Fibroblast of lung (primary cell): Measurements from ENCODE around the gene SPC24. TPM values are rescaled to one million over a fixed set of nuclear protein-coding genes. Genes with fewer than 3 reads are reported as not detected.
"Not testable (repeated sequence)": the region's sequence is repeated elsewhere in the genome, so short reads cannot be mapped to it uniquely, and the experiment has no call there.

Experiments
- DNase-seq, 2 donors: peaks; one replicate each; pipeline versions ENCODE4 v3.0.0 to v3.0.0-alpha.2; 2010; ENCODE audit warnings: low read depth in 2 of 2
- H2AFZ ChIP-seq: 2 replicates; pipeline ENCODE4 v1.5.1; 2012; ENCODE audit warnings: low read length, control low read depth, inconsistent platforms
- H3K27ac ChIP-seq: 2 replicates; pipeline ENCODE4 v1.5.1; 2011; ENCODE audit warnings: low read length, control low read depth; ENCODE audit not compliant: insufficient read depth
- H3K27me3 ChIP-seq: 2 replicates; pipeline ENCODE4 v1.5.1; 2011; ENCODE audit warnings: mild to moderate bottlenecking, low read length; ENCODE audit not compliant: control insufficient read depth, insufficient read depth
- H3K36me3 ChIP-seq: 2 replicates; pipeline ENCODE4 v1.5.1; 2011; ENCODE audit warnings: low read length; ENCODE audit not compliant: control insufficient read depth, insufficient read depth
- H3K4me1 ChIP-seq: 2 replicates; pipeline ENCODE4 v1.5.1; 2011; ENCODE audit warnings: low read length; ENCODE audit not compliant: control insufficient read depth, insufficient read depth; ENCODE audit errors: extremely low read depth
- H3K4me2 ChIP-seq: 2 replicates; pipeline ENCODE4 v1.5.1; 2011; ENCODE audit warnings: low read length, control low read depth; ENCODE audit not compliant: insufficient read depth; ENCODE audit errors: extremely low read depth
- H3K4me3 ChIP-seq, 4 experiments: fragments of 200-600 bp in 1 of 4; sonication (generic) in 1 of 4; replicated peaks in 1 of 4; 2 replicates each; pipeline ENCODE4 v1.5.1; 2011 to 2016; ENCODE audit warnings: low read length in 4 of 4, low read depth in 3 of 4, mild to moderate bottlenecking in 3 of 4, control low read depth in 2 of 4, inconsistent platforms in 1 of 4, mixed read lengths in 1 of 4; ENCODE audit not compliant: insufficient read depth in 1 of 4; ENCODE audit errors: control extremely low read depth in 1 of 4
- H3K79me2 ChIP-seq: 2 replicates; pipeline ENCODE4 v1.5.1; 2012; ENCODE audit warnings: mild to moderate bottlenecking, low read length, inconsistent platforms; ENCODE audit not compliant: control insufficient read depth, insufficient read depth
- H3K9ac ChIP-seq: 2 replicates; pipeline ENCODE4 v1.5.1; 2011; ENCODE audit warnings: mild to moderate bottlenecking, low read length, control low read depth; ENCODE audit not compliant: insufficient read depth
- H3K9me3 ChIP-seq: 2 replicates; pipeline ENCODE4 v1.5.1; 2012; ENCODE audit warnings: low read depth, low read length; ENCODE audit not compliant: control insufficient read depth, insufficient read depth
- H4K20me1 ChIP-seq: 2 replicates; pipeline ENCODE4 v1.5.1; 2011; ENCODE audit warnings: low read length; ENCODE audit not compliant: control insufficient read depth, insufficient read depth; ENCODE audit errors: extremely low read depth
- CTCF ChIP-seq, 2 donors: IDR thresholded peaks in 1 of 2; conservative IDR thresholded peaks in 1 of 2; 1 replicate in 1 of 2; 2 replicates in 1 of 2; pipeline ENCODE4 v1.5.1; 2011 to 2012; ENCODE audit warnings: low read length in 2 of 2, control low read depth in 1 of 2, inconsistent platforms in 1 of 2, low read depth in 1 of 2, mild to moderate bottlenecking in 1 of 2
- EZH2 ChIP-seq: IDR thresholded peaks from 2 replicates; pipeline ENCODE4 v1.5.1; 2012; ENCODE audit warnings: low read length, control low read depth, mild to moderate bottlenecking; ENCODE audit errors: missing control alignments
- polyA plus RNA-seq, 2 donors: library from polyadenylated mRNA; depleted of rRNA in 1 of 2; stranded (reverse) in 1 of 2; unstranded in 1 of 2; fragments of >200 nt; gene quantifications; 2 replicates each; pipeline ENCODE4 v1.2.1, GENCODE V29; 2011 to 2012; ENCODE audit warnings: missing spikeins in 1 of 2
- total RNA-seq: library from RNA; depleted of rRNA; stranded (reverse); fragments of >200 nt; gene quantifications from 2 replicates; pipeline ENCODE4 v1.2.1, GENCODE V29; 2014

The SPC24 gene
- total and polyA plus RNA-seq, 2 donors (not counting 1 experiment from before 2014, with no cell fraction given), result 8.1 to 32.0 TPM

DNA sequence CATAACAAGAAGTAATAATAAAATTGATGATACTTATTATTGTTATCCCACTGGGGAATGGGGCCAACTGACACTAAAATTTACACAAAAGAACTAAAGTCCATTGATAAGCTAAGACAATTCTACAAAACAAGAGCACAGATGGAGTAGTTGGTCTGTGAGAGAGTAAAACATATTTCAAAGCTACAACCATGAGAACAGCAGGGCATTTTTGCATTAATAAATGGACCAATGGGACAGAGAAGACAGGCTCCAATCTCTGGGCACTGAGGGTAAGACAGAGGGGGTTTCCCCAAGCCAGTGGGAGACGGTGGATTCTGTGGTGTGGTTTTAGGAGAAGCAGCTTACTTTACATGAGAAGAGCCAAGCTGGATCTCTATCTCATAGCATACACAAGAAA lies 27.4 kb upstream of the SPC24 start:
- Histone ChIP-seq H3K9me3 (no peaks in the 10 kb centered on the region), H4K20me1 (no peaks in the 10 kb centered on the region), H3K4me1 (peaks cover 11% of the 10 kb centered on the region), H3K36me3 (peaks cover 21% of the 10 kb centered on the region), H3K4me3 (no peak overlapping the region), H3K9ac (no peak overlapping the region), H3K27me3 (no peaks in the 10 kb centered on the region), H3K79me2 (peaks cover 51% of the 10 kb centered on the region), H3K4me2 (no peak overlapping the region), H3K27ac (no peak overlapping the region), H2AFZ (no peak overlapping the region)
- no peak for DNase-seq
- TF ChIP-seq EZH2 (no peak), CTCF (conservative IDR thresholded peaks at IDR 0.05 in 1 of 2, IDR thresholded peaks at IDR 0.05 in 1 of 2; ENCODE audit: low read depth in 1 of 2, low read length in 2 of 2) (no peak)

DNA sequence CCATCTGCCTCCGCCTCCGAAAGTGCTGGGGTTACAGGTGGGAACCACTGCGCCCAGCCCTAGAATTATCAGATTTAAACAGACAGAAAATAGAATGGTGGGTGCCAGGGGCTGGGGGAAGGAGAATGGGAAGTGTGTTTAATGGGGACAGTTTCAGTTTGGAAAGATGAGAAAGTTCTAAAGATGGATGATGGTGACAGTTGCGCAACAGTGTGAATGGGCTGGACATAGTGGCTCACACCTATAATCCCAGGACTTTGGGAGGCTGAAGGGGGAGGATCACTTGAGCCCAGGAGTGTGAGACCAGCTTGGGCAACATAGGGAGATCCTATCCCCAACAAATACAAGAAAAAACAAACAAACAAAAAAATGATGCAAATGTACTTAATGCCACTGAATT lies 25.9 kb upstream of the SPC24 start:
- Histone ChIP-seq H3K36me3 (peaks cover 27% of the 10 kb centered on the region), H3K4me1 (peaks cover 11% of the 10 kb centered on the region), H4K20me1 (no peaks in the 10 kb centered on the region), H3K9ac (no peak overlapping the region), H2AFZ (no peak overlapping the region), H3K4me3 (no peak overlapping the region), H3K9me3 (no peaks in the 10 kb centered on the region), H3K27ac (no peak overlapping the region), H3K4me2 (no peak overlapping the region), H3K79me2 (peaks cover 39% of the 10 kb centered on the region), H3K27me3 (no peaks in the 10 kb centered on the region)
- DNase-seq, result no peak
- TF ChIP-seq EZH2 (no peak), CTCF (conservative IDR thresholded peaks at IDR 0.05 in 1 of 2, IDR thresholded peaks at IDR 0.05 in 1 of 2; ENCODE audit: low read depth in 1 of 2, low read length in 2 of 2) (no peak)

DNA sequence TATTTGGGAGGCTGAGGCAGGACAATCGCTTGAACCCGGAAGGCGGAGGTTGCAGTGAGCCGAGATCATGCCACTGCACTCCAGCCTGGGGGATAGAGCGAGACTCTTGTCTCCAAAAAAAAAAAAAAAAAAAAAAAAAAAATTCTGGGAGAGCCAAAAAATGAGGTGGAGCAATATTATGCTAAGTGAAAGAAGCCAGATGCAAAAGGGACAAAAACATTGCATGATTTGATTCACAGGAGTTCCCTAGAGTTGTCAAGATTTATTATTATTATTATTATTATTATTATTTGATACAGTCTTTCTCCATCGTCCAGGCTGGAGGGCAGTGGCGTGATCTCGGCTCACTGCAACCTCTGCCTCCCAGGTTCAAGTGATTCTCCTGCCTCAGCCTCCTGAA lies 25.4 kb upstream of the SPC24 start:
- Histone ChIP-seq H3K36me3 (peaks cover 30% of the 10 kb centered on the region), H3K4me1 (peaks cover 11% of the 10 kb centered on the region), H3K79me2 (peaks cover 36% of the 10 kb centered on the region)
- not testable (repeated sequence) for H3K27me3 ChIP-seq, H3K9me3 ChIP-seq, H3K4me3 ChIP-seq, H3K9ac ChIP-seq, H3K27ac ChIP-seq, DNase-seq, H2AFZ ChIP-seq, H4K20me1 ChIP-seq, H3K4me2 ChIP-seq
